GM19395 (cell line): ENCODE results near the gene HLA-G.

Source experiments
- ATAC-seq: cut with Tn5 transposase; IDR thresholded peaks from one replicate; pipeline ENCODE4 v1.9.1; 2021; ENCODE audit warnings: mild to moderate bottlenecking, moderate library complexity; ENCODE audit not compliant: unreplicated experiment

The HLA-G gene

DNA sequence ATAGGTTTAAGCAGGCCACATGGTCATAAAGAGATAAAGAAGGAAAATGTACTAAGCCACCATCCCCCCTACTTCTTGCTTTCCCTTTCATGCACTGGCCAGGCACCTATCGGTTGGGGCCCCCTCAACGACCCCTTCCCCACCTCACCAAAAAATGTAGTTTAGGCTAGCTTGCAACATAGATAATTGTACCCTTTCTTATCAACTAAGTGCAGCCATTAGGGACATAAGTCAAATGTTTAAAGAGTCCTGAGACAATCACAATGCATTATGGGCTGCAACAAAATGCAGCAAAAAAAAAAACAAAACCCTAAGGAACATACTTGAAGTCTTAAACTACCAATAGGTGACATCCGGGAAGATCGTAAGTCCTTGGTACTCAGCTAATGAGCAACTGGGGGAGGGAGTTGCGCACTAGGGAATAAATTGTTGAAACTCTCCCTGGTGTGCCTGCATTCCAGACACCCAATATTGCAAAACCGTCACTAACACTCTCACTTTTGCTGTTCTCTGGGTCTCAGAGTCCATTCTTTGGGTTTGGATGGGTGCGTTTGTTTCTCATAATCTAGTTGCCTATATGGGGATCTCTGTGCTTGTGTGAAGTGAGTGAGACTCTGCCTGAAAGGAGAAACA is 12.4 kb upstream of the HLA-G start:
- ATAC-seq: no peak

DNA sequence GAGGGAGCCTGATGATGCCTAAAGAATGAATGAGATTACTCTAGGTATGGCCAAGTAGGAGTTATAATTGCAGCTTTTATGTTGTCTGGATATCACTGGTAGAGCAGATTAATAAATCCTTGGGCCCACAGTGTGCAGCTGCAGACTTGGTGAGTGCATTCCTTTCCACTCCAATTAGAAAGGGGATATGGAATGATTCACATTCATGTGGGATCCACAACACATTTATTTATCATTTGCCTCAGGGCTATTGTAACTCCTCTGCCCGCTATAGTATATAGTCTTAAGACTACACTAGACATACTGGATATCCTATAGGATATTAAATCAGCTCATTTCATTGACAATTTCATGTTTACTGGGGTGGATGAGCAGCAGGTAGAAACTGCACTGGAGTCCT is 11.6 kb upstream of the HLA-G start:
- ATAC-seq: no peak

DNA sequence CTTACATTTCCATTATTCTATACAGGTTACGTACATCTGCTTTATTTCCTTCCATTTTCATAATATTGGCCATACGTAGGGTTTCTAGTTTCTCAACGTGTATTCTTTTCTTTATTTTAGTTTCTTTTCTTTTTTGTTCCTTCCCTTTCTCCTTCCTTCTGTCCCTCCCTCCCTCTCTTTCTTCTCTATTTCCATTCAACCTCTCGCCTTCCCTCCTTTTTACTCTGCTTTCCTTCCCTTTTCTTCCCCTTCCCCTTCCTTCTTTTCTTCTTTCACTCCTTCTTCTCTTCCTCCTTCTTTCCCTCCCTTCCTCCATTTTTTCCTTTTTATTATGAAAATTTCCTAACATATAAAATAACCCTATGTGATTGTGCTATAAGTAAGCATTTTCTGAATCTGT is 8.7 kb upstream of the HLA-G start:
- no peak for ATAC-seq

DNA sequence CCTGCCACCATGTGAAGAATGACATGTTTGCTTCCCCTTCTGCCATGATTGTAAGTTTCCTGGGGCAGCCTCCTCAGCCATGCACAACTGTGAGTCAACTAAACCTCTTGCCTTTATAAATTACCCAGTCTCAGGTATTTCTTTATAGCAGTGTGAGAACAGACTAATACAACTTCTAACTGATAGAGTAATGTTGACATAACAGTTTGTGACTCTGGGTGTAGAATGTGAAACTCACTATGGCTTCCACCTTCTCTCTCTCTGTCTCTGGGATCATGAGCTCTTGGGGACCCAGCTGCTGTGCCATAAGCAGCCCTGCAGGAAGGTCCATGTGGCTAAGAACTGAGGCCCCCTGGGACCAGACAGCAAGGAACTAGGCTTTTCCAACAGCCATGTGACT is 3.5 kb upstream of the HLA-G start:
- ATAC-seq: no peak

DNA sequence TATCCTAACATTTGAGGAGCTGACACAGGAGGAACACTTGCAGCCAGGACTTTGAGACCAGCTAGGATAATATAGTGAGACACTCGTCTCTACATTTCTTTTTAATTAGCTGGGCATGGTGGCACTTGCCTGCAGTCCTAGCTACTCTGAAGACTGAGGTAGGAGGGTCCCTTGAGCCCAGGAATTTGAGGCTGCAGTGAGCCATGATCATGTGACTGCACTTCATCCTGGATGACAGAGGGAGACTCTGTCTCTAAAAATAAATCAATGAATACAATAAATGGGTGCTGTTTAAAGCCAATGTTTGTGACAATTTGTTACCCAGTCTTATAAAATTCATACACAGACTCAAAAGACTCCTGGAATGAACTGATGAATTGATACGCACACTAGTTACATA is 1.8 kb upstream of the HLA-G start:
- ATAC-seq: no peak

DNA sequence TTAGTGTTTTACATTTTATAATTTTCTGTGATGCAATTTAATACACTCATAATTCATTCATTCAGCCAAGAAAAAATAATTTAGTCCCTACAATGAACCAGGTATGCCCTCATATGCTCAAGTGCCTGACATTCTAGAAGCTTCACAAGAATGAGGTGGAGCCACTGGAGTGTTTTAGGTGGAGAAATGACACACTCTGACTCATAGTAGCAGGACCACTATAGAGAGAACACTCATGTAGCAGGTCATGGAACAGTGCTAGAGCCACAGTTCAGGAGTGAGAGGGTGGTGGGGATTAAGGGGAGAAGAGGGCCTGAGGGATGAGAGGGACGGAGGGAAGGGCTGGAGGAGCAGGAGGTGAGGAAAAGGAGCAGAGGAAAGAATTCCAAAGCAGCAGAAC is 1.4 kb upstream of the HLA-G start:
- no peak for ATAC-seq

DNA sequence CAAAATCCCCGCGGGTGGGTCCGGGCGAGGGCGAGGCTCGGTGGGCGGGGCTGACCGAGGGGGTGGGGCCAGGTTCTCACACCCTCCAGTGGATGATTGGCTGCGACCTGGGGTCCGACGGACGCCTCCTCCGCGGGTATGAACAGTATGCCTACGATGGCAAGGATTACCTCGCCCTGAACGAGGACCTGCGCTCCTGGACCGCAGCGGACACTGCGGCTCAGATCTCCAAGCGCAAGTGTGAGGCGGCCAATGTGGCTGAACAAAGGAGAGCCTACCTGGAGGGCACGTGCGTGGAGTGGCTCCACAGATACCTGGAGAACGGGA is 809 bp downstream of the HLA-G start:
- no peak for ATAC-seq

DNA sequence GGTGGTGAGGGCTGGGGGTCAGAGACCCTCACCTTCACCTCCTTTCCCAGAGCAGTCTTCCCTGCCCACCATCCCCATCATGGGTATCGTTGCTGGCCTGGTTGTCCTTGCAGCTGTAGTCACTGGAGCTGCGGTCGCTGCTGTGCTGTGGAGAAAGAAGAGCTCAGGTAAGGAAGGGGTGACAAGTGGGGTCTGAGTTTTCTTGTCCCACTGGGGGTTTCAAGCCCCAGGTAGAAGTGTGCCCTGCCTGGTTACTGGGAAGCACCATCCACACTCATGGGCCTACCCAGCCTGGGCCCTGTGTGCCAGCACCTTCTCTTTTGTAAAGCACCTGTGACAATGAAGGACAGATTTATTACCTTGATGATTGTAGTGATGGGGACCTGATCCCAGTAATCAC is 2.1 kb downstream of the HLA-G start:
- no peak for ATAC-seq

DNA sequence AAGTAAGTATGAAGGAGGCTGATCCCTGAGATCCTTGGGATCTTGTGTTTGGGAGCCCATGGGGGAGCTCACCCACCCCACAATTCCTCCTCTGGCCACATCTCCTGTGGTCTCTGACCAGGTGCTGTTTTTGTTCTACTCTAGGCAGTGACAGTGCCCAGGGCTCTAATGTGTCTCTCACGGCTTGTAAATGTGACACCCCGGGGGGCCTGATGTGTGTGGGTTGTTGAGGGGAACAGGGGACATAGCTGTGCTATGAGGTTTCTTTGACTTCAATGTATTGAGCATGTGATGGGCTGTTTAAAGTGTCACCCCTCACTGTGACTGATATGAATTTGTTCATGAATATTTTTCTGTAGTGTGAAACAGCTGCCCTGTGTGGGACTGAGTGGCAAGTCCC is 2.8 kb downstream of the HLA-G start:
- ATAC-seq: no peak

DNA sequence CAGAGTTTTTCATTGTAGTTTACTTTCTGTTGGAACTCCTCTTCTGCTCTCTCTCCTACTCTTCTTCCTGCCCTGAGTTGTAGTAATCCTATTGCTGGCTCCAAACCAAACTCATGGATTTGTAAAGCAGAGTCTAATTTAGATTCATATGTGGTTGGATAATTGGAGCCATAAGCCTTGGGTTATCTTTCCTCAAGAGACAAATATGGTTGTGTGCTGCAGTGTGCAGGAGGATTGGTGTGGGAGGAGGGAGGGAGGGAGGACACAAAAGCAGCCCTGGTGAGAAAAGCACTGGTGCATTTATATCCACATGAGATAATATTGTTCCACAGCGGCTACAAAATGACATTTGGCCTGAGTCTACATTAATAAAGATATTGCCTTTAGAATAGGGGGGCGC is 4.2 kb downstream of the HLA-G start:
- ATAC-seq: no peak

DNA sequence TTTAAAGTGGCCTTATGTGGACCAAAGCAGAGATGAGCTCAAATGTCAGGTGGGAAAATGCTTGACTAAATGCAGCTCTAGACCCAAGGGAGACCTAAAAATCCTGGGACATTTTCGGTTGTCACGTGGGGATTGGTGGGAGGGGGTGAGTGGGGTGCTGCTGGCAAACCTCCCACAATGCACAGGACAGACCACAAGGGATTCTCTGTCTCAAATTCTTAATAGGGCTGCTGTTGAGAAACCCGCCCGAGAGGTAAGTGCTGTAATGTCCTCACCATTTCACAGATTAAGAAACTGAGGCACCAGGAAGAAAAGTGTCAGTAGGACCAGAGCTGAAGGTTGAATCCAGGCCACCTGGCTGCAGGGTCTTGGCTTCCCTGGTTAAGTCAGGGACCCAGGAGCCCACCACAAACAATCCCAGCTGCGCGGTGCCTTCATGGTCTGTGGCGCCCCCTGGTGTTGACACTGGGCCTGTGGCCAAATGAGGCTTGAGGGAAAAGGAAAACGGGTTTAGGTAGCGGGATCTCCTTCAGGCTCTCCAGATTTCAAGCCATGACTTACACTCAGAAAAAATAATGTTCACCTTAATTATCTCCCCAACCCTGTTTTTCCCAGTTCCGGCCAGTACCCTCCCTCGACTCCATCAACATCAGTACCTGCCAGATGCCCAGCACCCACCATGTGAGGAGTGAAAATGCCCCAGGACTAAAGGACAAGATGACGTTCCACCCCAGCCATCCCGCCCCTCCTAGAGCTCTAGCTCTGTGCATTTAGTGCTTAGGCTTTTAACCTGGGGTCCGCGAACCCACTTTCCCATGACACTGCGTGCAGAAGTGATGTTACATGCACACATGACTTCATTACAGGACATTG is 7.2 kb downstream of the HLA-G start:
- ATAC-seq: no peak

DNA sequence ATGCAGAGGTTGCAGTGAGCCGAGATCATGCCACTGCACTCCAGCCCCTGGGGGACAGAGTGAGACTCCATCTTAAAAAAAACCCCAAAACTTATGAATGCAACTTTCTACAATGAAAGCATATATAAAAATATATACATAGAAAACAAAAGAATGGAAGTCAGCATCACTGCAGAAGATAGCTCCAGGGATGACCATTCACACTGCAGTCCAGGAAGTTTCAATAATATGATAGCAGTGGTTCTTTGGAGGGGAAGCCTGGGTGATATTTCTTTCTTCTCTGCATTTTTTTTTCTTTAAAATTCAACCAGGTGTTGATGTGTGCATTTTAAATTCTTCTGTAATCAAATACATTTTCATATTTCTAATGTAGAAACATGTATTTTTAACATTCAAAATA is 12.3 kb downstream of the HLA-G start:
- ATAC-seq: no peak

DNA sequence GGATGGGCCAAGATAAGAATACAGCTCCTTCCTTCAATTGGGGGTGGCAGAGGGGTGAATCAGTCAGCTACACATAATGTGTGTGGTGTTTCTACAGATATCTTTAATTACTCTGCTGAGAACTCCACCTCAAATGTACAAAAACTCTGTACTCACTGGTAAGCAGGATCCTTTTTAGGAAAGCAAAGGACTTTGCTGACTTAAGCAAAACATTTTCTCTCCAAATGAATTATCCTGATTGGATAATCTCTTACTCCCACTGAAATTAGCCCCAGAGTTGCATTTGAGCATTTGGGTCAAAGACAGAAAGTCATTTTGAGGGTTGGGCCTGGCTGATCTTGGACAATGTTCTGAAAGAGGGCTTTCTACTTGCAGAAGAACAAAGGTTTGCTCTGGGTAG is 13.4 kb downstream of the HLA-G start:
- no peak for ATAC-seq

DNA sequence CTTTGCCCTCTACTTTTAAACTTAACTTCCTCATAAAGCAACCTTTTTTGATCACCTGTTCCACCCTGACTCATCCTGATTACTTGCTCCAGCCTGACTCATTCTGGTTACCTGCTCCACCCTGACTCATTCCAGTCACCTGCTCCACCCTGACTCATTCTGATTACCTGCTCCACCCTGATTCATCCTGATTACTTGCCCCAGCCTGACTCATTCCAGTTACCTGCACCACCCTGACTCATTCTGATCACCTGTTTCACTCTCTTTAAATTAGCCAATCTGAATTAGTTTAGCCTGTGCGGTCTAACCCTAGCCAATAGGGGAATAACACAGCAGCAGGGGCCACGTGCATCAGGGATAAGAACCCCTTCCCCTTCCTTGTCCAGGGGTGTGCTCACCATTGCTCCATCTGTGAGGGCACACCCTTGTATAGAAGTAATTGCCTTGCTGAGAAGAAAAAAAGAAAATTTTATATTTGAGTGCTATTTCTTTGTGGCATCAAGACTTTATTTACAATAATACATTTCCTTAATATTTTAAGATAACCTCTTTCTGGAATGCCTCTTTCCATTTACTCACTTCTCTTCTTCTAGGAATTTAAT is 17.9 kb downstream of the HLA-G start:
- ATAC-seq: no peak

DNA sequence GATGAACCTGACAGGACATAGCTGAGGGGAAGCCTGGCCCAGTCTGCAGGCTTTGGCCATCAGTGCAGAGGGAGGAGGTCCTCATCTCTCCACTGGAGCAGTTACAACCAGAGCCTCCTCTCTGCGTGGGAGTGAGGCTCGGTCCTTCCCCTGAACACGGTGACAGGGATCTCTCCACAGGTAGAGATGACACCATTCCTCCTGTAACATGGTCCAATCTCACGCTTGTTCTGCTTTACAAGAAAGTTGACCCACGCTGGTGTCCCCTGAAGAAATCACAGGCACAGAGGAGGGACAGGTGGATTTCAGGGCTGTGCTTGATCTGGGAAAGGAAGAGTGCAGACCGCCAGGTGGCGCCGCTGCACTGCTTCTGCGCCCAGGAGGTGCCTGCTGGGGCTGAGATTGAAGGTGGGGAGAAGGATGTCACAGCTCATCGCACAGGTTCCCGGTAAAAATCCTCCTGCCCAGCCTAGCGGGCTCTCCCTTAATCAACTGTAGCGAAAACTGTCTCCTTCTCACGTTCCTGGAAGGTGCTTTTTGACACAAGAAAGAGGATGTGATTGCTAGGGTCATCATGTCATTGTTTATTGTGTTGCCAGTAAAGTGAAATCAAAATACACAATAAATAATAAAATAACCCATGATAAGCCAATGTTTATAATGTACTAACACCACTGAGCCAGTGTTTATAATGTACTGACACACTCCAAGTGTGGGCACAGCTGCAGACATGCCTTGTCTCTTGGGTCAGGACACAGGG is 20.4 kb downstream of the HLA-G start:
- no peak for ATAC-seq

DNA sequence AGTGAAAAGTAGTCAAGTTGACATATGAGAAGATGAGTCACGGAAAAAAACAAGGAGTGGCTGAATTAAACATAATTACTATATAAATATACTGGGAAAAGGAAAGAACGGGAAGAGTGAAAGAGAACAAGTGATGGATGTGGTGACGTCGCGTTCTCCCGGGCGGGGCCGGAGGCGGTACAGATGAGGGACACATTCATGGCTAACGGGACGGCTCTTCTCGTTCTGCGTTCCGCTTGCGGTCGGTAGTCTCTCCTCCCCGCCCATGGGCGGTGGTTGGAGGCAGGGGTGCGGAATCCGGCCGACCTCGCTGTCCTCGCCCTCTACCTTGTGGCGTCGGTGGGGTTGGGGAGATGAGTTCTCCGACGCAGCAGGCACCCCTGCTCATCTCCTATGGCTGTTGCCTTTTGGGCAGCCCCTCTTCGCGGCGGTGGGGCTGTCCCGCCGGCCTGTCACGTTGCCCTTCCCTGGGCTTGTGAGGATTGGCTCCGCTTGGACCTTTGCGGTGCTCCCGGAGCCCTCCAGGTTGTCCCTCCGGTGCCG is 22.5 kb downstream of the HLA-G start:
- no peak for ATAC-seq

DNA sequence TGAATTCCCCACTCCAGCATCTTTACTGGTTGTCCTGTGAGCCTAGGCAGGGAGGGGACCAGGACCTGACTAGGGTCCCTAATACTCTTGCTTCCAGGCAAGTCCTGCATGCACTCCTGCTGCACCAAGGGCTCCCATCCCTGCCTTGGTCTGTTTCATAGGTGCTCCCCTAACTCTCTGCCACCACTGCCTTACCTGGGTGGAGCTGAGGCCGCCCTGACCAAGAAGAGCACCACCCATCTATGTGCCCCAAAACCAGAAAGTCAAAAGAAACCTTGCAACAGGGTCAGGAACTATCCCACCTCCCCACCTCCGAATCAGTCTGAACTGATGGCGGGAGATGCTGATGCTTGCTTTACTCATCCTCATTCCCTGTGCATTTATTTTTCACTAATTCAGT is 23.6 kb downstream of the HLA-G start:
- no peak for ATAC-seq

DNA sequence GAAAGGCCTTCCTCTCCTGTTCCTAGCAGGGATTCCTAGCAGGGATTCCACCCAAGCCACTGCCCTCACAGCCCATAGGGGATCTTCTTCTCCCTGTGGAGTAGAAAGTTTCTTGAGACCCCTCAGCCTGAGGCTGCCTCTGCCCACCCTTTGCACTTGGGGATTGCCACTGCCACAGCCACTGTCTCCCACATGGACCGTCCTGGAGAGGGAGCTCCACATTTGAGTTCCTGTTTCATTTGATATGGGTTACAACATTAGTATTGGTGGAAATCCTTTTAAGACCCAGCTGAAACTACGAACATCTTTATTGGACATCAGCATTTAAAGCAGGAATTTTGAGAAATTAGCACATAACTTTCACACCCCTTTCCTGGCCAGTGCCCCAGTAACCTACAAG is 25.6 kb downstream of the HLA-G start:
- ATAC-seq: no peak

DNA sequence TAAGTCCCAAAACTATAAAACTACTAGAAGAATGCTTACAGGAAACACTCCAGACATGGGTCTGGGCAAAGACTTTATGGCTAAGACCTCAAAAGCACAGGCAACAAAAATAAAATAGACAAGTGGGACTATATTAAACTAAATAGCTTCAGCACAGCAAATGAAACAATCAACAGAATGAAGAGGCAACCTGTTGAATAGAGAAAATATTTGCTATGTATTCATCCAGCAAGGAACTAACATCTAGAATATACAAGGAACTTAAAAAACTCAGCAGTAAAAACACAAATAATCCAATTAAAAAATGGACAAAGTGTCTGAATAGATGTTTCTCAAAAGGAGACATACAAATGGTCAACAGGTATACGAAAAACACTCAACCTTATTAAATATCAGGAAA is 30.4 kb downstream of the HLA-G start:
- ATAC-seq: no peak

DNA sequence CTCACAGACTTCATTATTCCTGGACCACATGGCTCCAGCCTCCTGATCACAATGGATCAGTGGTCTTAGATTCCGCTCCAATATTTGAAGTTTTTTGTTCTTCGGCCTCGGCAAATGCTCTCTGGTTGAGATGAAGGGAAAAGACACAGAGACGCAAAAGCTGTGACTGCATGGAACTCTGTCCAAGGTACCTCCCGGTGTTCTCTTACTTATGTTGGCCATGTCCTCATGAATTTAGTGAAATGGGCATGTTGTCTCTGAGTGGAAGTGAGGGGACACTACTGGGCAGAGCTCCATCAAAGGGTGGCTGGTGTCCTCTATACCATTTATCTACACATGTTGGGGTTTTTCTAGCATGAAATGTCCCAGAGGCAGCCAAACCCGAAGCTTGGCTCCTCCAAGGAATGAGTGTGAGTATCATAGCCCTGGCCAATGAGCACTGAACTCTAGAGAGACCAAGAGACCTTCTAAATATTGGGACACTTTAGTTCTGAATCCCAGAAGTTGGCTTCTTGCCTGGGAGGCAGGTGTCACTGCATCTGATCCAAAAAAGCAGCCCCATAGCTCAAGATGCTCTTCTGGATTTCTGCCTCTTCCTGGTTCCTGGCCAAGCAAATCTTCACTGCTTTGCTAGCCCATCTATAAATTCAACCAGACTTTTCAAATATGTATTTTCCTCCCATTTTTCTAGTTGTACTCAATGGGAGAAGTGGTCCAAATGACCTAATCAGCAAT is 34.1 kb downstream of the HLA-G start:
- ATAC-seq: no peak
